Suprapubic skin (tissue), 4 donors: Measurements from ENCODE around the gene TM9SF2.

Experiments
- CTCF ChIP-seq, 2 donors: fragments of 200-600 bp in 1 of 2; fragments of 450-650 bp in 1 of 2; sonication (generic) in 1 of 2; IDR thresholded peaks; one replicate each; pipeline ENCODE4 v1.5.1; 2016 to 2019; ENCODE audit warnings: antibody characterized with exemption in 2 of 2, mild to moderate bottlenecking in 1 of 2, moderate library complexity in 1 of 2
- POLR2A ChIP-seq, 2 donors: fragments of 450-650 bp; IDR thresholded peaks; one replicate each; pipeline ENCODE4 v1.6.1; 2017; ENCODE audit warnings: antibody characterized with exemption in 2 of 2, mild to moderate bottlenecking in 2 of 2, moderate library complexity in 2 of 2
- POLR2AphosphoS5 ChIP-seq, 3 donors: sonication (generic); formaldehyde crosslinking; IDR thresholded peaks; one replicate each; pipeline ENCODE4 v1.6.1; 2017; ENCODE audit warnings: antibody characterized with exemption in 3 of 3

- no peak for TF ChIP-seq CTCF (IDR thresholded peaks at IDR 0.05)
- TF ChIP-seq POLR2AphosphoS5 (IDR thresholded peaks at IDR 0.05), result no peak
- no peak for TF ChIP-seq POLR2A (IDR thresholded peaks at IDR 0.05)
Observed at GRCh38 chr13:99596180-99596579, 94.9 kb downstream of the TM9SF2 start.
